HPDE6-E6E7 (cell line): ENCODE results near the gene ITGB2.
A peak's percentile ranks its signal among the peaks of the same experiment; 100 is the strongest.
"Not testable (repeated sequence)": the region's sequence is repeated elsewhere in the genome, so short reads cannot be mapped to it uniquely, and the experiment has no call there.

Experiments used
- DNase-seq: peaks from one replicate; pipeline ENCODE4 v3.0.0; 2011; ENCODE audit warnings: missing footprints; ENCODE audit errors: extremely low spot score

ITGB2 gene

GRCh38 chr21:44884097-44884496 lies 36.6 kb downstream of the ITGB2 start:
- DNase-seq, result no peak

- no peak for DNase-seq
Measured at GRCh38 chr21:44883250-44883649, 37.4 kb downstream of the ITGB2 start.

DNA sequence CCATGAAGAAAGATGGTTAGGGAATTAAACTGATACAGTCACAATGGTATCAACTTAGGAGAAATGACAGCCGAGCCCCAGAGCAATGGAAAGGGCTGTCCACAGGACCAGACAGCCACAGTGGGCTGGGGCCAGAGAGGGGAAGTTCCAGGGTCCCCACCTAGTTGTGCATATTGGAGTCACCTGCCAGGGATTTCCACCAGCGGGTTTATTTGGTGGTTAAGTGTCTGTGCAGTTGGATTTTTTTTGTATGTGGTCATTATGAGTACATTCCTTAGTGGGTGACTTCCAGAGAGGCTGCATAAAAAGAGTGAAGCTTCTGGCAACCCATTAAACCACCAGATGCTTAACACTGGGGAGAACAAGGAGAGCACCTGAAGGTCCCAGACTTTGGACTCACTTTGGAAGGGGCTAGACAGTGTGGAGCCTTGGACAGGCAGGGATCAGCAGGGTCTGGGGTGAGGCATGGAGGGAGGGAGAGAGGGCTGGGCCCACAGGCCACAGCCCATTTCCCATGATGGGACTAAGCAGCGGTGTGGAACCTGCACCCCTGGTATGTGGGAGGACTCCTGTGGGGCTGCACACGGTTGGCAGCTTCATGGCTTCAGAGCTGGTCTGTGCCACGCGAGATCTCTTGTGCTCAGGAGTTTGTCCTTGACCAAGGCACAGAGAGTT lies 39.4 kb downstream of the ITGB2 start:
- no peak for DNase-seq

GRCh38 chr21:44880405-44881197 lies 40.1 kb downstream of the ITGB2 start:
- no peak for DNase-seq

DNA sequence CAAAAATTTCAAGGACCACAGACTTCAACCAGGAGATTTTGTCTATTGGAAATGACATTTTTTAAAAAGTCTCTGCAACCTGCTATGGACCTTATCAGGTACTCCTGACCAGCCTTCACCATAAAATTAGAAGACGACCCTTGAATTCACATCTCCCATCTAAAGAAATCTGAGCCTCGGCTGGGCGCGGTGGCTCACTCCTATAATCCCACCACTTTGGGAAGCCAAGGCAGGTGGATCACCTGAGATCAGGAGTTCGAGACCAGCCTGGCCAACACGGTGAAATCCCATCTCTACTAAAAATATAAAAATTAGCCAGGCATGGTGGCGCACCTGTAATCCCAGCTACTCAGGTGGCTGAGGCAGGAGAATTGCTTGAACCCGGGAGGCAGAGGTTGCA lies 41.5 kb downstream of the ITGB2 start:
- DNase-seq, result not testable (repeated sequence)

DNA sequence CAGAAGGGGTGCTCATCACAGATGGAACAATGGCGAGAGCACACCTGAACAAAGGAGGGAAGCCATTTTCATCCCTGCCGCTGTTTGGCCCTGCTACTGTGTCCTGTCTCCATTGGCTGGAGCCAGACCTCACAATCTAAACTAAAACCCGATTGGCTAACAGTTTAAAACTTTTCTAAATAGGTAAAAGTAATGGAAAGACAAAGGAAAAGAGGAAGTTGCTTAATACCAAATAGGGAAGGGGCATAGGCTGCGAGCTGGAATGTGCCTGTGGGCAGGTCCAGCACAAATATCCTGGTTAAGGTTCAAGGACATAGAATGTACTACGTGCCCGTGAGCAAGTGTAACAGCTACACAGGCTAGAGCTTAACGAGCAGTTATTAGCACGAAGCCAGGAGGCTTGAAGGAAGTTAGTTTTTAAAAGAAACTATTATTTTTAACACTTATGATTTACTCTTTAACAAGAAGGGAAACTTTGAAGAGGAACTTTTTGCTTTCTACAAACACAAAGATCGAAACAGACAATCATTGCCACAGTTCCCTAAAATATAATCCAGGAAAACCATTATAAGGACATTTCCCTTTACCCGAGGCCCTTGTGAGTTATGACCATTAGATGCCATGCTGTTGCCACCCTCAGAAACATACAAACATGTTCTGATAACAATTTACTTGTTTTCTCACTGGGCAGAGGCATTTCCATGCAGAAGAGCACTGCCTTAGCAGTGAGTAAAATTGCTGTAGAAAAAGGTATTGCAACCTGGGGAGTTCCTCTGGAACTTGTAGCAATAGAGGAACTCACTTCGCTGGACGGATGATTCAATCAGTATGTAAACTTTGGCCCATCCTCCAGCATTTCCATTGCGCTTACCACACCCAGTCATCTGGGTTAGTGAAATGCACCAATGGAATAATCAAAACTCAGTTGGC lies 42.4 kb downstream of the ITGB2 start:
- no peak for DNase-seq

DNA sequence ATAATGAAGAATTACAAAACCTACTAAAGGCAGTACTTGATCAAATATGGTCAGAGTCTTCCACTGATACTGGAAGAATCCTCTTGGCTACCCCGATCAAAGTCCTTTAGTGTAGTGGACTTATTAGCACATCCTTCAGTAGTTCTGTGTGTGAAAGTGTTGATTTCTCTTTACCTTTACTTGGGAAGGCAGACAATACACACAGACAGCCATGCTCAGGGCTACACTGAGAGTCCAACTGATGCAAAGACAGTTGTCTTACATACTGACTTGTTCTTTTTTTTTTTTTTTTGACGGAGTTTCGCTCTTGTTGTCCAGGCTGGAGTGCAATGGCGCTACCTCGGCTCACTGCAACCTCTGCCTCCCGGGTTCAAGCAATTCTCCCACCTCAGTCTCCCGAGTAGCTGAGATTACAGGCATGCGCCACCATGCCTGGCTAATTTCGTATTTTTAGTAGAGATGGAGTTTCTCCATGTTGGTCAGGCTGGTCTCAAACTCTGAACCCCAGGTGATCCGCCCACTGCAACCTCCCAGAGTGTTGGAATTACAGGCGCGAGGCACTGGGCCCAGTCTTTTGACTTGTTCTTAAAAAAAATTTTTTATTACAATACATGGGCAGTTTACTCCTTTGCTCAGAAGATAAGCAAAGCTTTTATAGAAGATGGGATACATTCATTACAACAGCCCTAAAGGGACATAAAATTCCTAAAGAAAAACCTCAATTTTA lies 43.7 kb downstream of the ITGB2 start:
- DNase-seq, result no peak

DNA sequence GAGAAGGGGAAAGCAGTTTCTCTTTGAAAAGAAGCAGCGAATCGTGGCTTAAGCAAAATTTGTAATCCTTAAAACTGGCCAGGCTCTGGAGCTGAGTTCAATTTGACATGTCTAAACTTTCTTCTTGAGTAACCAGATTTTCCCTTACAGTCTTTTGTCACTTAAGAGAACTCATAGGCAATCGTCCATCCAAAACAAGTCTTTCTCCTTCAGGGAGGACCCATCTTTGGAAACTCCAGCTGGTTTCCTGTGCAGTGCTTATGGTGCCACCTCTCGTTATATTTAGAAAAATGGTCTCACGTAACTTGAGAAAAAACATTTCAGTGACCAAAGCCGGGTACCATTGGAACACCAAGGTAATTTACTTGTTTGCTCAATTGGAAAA lies 45.4 kb downstream of the ITGB2 start:
- DNase-seq, result no peak

- no peak for DNase-seq
Measured at GRCh38 chr21:44874497-44875315, 46.0 kb downstream of the ITGB2 start.

GRCh38 chr21:44874240-44874496 lies 46.5 kb downstream of the ITGB2 start:
- DNase-seq, result no peak

GRCh38 chr21:44873356-44874239 lies 47.1 kb downstream of the ITGB2 start, which contains the start of gene PTTG1IP:
TSS of gene PTTG1IP (minus strand) at chr21:44873690. CDS start at chr21:44873616, 74 bp downstream.
- DNase-seq, result peak; percentile 97

DNA sequence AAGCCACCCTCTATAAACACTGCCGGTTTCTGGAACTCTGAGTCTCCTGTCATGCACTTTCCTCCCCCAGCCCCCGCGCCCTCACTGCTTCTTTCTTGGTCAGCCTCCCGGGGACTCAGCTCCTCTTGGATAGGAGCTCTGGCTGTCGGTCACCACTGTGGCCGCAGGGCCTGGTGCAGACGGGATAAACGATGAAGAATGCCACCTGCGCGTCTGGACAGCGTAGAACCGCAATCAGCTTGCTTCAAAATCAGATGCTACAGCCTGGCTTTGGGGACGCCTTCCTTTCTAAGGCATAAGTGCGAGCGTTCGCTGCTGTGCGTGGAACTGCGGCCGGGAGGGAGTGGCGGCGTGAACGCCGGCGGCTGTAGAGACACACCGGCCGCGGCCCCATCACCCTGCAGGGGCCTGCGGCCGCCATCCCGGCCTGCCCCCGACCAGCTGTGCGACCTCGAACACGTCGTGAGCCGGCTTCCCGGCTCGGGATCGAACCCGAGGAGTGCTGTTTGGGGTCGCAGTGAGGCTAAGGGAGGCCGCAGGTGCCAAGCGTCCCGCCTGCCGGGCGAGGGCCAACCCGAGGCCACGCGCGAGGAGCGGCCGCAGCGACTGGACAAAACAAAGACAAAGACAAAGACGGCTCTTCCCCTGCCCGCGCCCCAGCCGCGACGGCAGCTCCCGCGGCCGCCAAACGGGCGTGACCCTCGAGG lies 47.9 kb downstream of the ITGB2 start:
- DNase-seq, result no peak

DNA sequence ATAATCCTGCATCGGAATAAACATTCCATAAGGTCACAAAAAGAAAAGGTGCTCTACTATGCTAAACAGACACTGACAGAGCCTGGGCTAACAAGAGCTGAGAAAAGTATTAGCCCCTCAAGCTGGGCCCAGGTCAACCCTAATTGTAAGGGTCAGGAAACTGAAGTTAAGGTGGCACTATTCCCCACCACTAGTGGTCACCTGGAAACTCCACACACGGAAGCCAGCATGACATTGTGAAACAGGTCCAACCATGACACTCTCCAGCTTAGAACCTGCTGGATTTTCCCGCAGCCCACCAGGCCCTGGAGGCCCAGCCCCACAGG lies 48.4 kb downstream of the ITGB2 start:
- no peak for DNase-seq

DNA sequence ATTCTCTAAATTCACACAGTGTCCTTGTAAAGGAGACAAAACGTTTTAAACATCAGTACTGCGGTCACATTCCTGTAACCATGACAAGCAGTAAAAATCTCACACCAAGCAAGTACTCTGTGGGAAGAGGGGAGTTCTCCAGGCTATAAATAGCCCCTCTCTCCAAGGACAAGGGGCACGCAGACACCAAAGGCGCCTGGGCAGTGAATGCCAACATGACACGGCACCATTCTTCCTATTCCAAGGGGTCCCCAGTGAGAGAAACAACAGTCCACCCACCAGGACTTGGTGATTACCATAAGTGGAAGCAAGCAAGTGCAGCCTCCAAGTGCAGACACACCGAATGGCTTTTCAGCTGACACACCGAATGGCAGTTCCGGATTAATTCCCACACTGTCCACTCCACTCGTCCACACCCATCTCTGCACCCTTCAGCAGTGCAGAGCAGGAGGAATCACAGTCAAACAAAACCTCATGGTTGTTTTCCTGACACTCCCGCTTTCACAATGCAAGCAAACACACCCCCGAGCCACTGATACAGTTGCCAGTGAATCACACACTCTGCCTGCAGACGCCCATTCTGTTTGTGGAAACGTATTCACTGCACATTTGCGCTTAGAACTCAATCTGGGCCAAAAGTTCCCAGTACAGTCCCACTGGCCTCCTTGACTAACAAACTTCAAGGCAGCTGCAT lies 49.0 kb downstream of the ITGB2 start:
- peak; percentile 77 for DNase-seq

- no peak for DNase-seq
Measured at GRCh38 chr21:44870748-44871495, 49.8 kb downstream of the ITGB2 start.

- DNase-seq, result no peak
Measured at GRCh38 chr21:44869781-44870747, 50.6 kb downstream of the ITGB2 start.

DNA sequence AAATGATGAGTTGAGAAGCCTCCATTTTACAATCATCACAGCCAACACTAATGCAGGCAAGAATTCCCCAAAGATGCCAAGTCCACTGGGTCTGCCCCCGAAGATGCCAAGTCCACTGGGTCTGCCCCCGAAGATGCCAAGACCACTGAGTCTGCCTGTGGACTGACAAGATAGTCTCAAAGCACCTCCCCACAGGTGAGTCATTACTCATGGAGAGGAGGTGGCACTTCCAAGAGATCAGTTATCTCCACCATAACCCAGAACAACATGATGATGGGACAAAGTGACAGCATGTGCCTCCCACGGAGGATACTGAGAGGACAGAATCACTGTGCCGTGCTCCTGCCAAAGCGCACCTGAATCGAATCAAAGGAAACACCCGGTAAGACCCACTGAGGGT lies 52.0 kb downstream of the ITGB2 start:
- DNase-seq, result no peak
